Left lobe of liver (tissue), 2 donors: ENCODE measurements around the gene PANX2. TPM values are rescaled to one million over a fixed set of nuclear protein-coding genes. Genes with fewer than 3 reads are reported as not detected.
"Not testable (repeated sequence)": the region's sequence is repeated elsewhere in the genome, so short reads cannot be mapped to it uniquely, and the experiment has no call there.

Experiments
- ATAC-seq: fragments of 200-7000 bp; cut with Tn5 transposase; one replicate; pipeline ENCODE4 v1.9.1; 2020; ENCODE audit warnings: mild to moderate bottlenecking, moderate library complexity
- DNase-seq: peaks from one replicate; pipeline ENCODE4 v3.0.0-alpha.2; 2020; ENCODE audit warnings: low spot score
- total RNA-seq: library from RNA; stranded (reverse); gene quantifications from one replicate; pipeline ENCODE4 v1.2.1, GENCODE V29; 2021
- donor health status: DM: no; HTN: no; CAD: no; lungs with moderate emphysema.
- donor health status: DM: no; HTN: yes; CAD: no.

PANX2 gene
- total RNA-seq, 1 donor from 2014 or later = 10.6 TPM

GRCh38 chr22:50147258-50148165 is 23.0 kb upstream of the PANX2 start:
- ATAC-seq = not testable (repeated sequence)

DNA sequence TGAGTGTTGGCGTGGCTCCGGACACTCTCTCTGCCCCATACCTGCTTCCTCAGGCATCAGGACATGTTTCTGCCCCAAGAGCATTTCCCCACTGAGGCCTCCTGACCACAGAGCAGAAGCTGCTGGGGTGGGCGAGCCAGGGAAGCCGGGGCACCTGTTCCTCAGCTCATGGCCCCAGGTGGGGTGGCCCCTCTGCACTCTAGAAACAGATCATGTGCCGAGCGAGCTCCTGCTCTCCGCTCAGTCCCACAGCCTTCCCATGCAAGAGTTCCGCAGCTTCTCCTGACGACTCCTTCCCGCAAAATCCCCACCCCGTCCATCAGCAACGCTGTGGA is 22.4 kb upstream of the PANX2 start:
- ATAC-seq (no peak), DNase-seq (peak; percentile 47)

More at GRCh38 chr22:50147258-50148165, 23.0 kb upstream of the PANX2 start:
- peak; percentile 41 for DNase-seq

- ATAC-seq (peak; percentile 74), DNase-seq (peak; percentile 75)
These were observed 21.4 kb upstream of the PANX2 start for GRCh38 chr22:50148991-50149721.

- no peak for DNase-seq
- no peak for ATAC-seq
These were observed 20.1 kb upstream of the PANX2 start for GRCh38 chr22:50150161-50151129.

DNA sequence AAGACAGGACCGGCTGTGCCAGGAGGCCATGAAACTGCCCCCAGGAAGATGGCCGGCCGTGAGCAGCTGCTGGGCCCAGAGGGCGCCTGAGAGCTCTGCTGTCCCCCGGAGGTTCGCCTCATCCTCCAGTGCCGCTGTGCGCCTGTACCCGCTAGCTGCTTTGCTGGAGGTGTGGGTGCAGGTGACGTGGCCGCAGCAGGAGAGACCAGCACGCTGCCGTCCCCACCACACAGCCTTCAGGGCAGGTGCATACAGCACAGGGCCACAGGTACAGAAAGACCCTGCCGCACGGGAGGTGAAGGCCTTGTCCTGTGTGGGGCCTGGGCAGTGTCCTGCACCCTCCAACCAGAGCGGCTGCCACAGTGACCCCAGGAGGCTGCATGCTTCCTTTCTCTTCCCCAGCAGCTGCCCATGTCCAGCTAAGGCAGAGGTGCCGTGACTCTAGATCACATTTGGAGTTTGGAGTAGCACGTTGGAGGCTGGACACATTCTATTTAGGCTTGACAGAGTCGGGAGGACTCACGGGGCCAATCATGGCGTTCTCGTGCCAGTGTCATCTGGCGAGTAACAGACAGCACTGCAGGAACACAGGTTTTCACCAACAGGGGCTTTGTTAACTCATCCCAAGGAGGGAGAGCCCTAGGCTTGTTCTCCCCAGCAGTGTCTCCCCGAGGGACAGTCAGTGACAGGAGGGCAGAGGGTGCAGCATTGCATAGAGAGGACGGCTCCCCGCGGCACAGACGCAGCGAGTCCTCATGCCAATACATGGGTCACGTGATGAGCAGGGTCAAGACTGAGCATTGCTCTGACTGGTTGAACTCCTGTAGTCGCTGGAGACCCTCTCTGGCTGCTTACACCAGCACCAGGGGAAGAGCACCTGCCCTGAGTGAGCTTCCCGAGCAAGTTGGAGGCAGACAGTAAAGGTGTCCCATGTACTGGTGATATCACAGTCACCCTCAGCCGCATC is 18.7 kb upstream of the PANX2 start:
- no peak for ATAC-seq
- DNase-seq = no peak

- DNase-seq (no peak), ATAC-seq (no peak)
These were observed 17.3 kb upstream of the PANX2 start for GRCh38 chr22:50153056-50153755.

DNA sequence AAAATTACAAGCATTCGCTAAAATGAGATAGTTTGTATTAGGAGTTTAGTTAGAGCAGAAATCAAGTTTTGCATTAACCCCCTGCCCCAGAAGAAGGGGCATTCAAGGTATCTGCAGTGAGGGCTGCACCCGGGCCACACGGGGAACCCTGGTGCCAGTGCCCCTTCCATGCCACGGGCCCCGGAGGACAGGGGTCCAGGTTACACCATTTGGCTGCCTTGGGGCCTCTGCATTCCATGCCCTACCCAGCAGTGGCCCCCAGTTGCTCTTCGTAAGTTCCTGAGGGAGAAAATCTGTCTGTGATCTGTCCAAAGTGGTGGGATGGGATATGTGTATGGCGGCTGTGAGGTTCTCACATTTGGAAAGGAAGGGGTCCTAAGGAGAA is 16.8 kb upstream of the PANX2 start:
- ATAC-seq = no peak
- DNase-seq = no peak

- DNase-seq (no peak), ATAC-seq (no peak)
These were observed 12.7 kb upstream of the PANX2 start for GRCh38 chr22:50157709-50158375.

GRCh38 chr22:50160947-50161346 is 9.6 kb upstream of the PANX2 start:
- ATAC-seq (no peak), DNase-seq (no peak)

- DNase-seq = no peak
- no peak for ATAC-seq
These were observed 8.8 kb upstream of the PANX2 start for GRCh38 chr22:50161508-50162390.

DNA sequence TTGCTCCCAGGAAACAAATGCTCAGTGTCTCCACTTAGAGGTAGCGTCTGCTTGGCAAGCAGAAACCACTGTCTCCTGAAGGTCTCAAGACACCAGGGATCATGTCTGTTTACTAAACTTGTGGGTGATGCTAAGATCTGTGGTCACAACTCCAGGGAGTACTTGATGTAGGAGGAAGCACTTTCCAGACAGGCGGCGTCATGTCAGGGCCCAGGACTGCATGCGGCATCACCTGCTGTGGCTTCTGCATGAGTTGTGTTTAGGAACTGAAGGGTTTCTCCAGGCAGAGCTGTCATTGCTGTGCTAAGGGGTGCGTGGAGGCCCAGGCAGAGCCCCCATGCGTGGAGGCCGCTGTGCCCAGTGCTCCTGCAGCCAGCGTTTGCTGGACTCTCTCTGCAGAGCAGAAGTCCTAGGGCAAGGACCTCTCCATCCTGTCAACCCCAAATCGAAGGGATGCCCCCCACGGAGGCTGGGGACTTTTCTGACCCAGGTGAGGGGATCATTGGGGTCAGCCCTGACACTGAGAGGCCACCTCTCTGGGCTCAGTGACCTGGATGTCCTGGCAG is 8.1 kb upstream of the PANX2 start:
- no peak for ATAC-seq
- DNase-seq = no peak

GRCh38 chr22:50165436-50166123 is 5.0 kb upstream of the PANX2 start:
- ATAC-seq = peak; percentile 58

DNA sequence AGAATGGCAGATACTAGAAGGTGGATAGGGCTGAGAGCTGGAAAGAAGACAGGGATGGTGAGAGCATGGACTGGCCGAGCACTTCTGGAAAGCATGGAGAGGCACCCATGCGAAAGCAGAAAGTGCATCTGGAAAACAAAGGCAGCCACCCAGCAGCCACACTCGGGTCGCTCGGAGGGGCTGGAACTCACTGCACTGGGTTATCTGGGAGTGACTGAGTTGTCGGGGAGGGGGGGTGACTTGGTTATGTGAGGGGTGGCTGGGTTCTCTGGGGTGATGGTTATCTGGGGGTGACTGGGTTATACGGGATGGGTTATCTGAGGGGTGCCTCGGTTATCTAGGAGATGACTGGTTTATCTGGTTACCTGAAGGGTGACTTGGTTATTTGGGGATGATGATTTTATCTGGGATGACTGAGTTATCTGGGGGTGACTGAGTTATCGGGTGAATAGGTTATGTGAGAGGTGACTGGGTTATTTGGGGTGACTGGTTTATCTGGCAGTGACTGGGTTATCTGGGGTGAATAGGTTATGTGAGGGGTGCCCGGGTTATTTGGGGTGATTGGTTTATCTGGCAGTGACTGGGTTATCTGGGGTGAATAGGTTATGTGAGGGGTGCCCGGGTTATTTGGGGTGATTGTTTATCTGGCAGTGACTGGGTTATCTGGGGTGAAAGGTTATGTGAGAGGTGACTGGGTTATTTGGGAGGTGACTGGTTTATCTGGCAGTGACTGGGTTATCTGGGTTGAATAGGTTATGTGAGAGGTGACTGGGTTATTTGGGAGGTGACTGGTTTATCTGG is 2.6 kb upstream of the PANX2 start:
- no peak for ATAC-seq

More at GRCh38 chr22:50165436-50166123, 5.0 kb upstream of the PANX2 start:
- DNase-seq = peak; percentile 45

DNA sequence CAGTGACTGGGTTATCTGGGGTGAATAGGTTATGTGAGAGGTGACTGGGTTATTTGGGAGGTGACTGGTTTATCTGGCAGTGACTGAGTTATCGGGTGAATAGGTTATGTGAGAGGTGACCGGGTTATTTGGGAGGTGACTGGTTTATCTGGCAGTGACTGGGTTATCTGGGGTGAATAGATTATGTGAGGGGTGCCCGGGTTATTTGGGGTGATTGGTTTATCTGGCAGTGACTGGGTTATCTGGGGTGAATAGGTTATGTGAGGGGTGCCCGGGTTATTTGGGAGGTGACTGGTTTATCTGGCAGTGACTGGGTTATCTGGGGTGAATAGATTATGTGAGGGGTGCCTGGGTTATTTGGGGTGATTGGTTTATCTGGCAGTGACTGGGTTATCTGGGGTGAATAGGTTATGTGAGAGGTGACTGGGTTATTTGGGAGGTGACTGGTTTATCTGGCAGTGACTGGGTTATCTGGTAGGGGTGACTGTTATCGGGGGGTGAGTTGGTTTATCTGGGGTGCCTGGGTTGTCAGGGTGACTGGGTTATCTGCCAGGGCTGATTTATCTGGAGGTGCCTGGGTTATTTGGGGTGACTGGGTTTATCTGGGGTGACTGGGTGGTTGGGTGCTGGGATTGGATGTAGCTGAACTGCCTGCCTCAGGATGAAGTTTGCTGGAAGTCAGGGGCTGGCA is 1.9 kb upstream of the PANX2 start:
- DNase-seq, ATAC-seq: not testable (repeated sequence)

More for the DNA sequence above, 2.6 kb upstream of the PANX2 start:
- DNase-seq = no peak

DNA sequence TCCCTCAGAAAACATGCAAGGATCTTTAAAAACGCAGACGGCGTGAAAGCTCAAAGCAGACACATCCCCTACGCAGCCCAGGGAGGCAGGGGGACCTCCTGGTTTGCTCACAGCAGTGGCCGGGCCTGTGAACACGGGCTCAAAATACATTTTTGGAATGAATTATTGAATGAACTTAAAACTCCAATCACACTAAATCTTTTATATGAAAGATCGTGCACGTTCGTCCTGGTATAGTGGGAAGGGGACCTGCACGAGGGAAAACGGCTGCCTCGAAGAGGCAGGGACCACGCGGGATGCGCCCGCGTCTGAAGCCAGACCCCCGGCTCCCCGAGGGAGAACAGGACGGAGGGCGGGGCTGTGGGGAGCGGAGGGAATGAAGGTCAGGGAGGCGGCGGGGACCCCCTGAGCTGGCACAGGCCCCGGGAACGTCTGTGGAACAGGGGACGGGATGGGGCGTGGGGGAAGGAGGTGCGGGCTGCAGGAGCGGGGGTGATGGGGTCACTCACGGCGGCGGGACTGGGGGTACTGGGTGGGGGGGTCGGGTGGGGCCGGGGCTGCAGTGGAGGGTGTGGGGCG is 1.3 kb upstream of the PANX2 start:
- no peak for ATAC-seq
- DNase-seq = no peak
